Effector memory CD8-positive, alpha-beta T cell (primary cell): Measurements from ENCODE around the gene PREB.

ENCODE experiments used
- ATAC-seq: fragments of 150-1000 bp; cut with Tn5 transposase; replicated peaks from 2 replicates; pipeline ENCODE4 v1.10.0; 2021; ENCODE audit warnings: mild to moderate bottlenecking, moderate library complexity
- DNase-seq, 3 experiments: peaks; one replicate each; pipeline ENCODE4 v3.0.0; 2021
- H3K27ac Mint-ChIP-seq, 2 donors: one replicate each; pipeline ENCODE4 v1.8.0; 2022; ENCODE audit warnings: mild to moderate bottlenecking in 2 of 2, mixed read lengths in 2 of 2, moderate library complexity in 2 of 2
- H3K27me3 Mint-ChIP-seq, 2 donors: one replicate each; pipeline ENCODE4 v1.8.0; 2022; ENCODE audit warnings: mixed read lengths in 2 of 2
- H3K36me3 Mint-ChIP-seq: one replicate; pipeline ENCODE4 v1.8.0; 2022; ENCODE audit warnings: mild to moderate bottlenecking, moderate library complexity, mixed read lengths; ENCODE audit not compliant: insufficient read depth
- H3K4me1 Mint-ChIP-seq, 2 donors: one replicate each; pipeline ENCODE4 v1.8.0; 2022; ENCODE audit warnings: low read depth in 2 of 2, mixed read lengths in 2 of 2
- H3K4me3 Mint-ChIP-seq, 2 donors: one replicate each; pipeline ENCODE4 v1.8.0; 2022; ENCODE audit warnings: mild to moderate bottlenecking in 2 of 2, mixed read lengths in 2 of 2, moderate library complexity in 2 of 2
- H3K9me3 Mint-ChIP-seq, 2 donors: one replicate each; pipeline ENCODE4 v1.8.0; 2022; ENCODE audit warnings: mixed read lengths in 2 of 2

PREB gene

DNA sequence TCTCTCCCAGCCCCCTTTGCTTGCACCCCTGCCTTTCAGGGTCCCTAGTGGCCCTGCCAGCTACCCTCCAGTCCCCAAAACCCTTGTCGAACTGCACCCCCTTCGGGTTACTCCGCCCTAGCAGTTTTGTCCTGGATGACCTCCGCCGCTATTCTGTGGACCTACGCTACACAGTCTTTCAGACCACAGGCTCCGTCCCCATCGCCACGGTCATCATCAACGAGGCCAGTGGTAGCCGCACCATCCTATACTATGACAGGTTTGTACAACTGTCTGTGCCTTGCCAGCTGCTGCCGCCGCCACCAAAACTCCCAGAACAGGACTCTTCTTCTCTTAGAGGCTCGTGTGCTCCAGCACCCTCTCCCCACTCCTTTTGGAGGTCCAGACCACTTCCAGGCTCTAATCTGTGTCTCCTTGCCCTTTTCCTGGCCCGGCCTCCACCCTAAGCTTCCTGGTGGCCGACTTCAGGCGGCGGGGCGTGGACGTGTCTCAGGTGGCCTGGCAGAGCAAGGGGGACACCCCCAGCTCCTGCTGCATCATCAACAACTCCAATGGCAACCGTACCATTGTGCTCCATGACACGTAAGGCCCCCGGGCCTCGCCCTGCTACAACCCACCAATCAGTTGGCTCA lies 40.0 kb downstream of the PREB start:
- DNase-seq (no peak), ATAC-seq (no peak)
- no peaks in the 10 kb centered on the region for H3K27me3 Mint-ChIP-seq
- H3K4me3 Mint-ChIP-seq: no peak overlapping the region
- peaks cover 7 to 20% of the 10 kb centered on the region in 2 donors for H3K4me1 Mint-ChIP-seq
- no peaks in the 10 kb centered on the region for H3K9me3 Mint-ChIP-seq
- no peaks in the 10 kb centered on the region for H3K36me3 Mint-ChIP-seq
- H3K27ac Mint-ChIP-seq: no peak overlapping the region

DNA sequence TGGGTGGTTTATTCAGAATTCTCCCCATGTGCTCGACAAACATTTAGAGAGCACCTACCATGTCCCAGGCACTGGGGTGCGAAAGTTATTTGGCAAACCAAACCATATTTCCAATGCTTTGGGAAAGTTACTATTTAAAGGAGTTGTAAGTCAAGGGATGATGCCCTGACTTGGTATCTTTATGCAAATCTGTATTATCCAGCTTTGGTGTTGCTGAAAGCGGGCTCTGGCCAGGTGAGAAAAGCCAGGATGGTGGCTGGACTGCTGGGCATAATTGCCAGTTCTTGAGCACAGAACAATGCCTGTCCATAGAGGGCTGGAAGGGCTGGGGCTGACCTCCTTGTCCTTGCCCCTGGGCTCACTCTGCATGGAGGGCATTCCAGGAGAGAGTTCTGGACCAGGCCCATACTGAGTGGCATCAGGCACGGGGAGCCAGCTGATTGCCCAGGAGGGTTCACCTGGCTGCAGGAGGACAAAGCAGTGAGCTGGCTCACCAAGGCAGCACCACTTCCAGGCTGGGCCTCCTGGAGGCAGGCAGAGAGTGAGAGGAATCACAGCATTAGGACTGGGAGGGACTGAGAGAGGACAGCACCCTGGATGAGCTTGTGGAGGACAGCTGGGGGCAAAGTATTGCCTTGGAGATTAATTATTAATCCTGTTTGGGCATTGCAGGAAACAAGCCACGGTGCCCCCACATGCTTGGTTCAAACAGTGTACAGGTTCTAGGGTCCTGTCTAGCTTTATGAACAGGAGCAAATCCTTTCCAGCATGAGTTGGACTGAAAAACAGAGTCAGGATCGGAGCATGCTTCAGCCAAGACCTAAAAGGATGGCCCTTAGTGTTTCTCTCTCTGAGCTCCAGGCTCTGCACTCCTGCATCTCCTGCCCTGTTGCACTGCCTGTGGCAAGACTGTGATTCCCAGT lies 40.7 kb downstream of the PREB start:
- H3K36me3 Mint-ChIP-seq: no peaks in the 10 kb centered on the region
- no peak overlapping the region for H3K4me3 Mint-ChIP-seq
- H3K27ac Mint-ChIP-seq: no peak overlapping the region
- DNase-seq: no peak
- no peak for ATAC-seq
- H3K9me3 Mint-ChIP-seq: no peaks in the 10 kb centered on the region
- no peaks in the 10 kb centered on the region for H3K27me3 Mint-ChIP-seq
- peaks cover 7 to 15% of the 10 kb centered on the region in 2 donors for H3K4me1 Mint-ChIP-seq

DNA sequence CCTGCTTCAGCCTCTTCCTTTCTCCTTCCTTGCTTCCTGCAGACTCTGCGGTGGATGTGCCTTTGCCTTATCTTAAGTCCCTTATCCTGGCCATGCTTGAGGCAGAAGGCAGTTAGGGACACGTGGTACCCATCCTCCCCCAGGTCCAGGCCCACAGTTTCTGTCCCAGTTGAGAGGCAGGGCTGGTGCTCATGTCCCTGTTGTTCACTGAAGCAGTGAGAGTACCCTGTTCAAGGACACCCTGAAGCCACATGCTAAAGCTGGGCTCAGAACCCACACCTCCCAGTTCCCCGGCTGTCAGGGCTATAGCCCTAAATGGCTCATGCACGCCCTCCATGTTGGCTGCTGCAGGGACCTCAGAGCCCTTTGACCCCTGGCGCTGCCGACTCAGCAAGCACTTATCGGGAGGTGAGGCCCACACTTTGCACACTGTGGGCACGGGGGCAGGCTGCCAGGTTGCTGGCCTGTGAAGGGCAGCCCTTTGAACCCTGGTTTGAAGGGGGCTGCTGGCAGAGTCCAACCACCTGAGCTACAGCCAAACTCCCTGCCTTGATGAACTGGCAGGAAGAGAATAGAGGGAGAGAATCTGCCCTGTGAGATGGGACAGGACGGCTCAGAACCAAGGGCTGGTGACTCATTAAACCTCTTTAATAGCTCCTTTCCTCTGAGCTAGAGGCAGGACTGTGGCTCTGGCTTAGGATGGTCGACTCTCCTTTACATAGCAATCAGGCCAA lies 41.6 kb downstream of the PREB start:
- no peaks in the 10 kb centered on the region for H3K9me3 Mint-ChIP-seq
- peaks cover 7 to 14% of the 10 kb centered on the region in 2 donors for H3K4me1 Mint-ChIP-seq
- no peak overlapping the region for H3K27ac Mint-ChIP-seq
- ATAC-seq: no peak
- no peaks in the 10 kb centered on the region for H3K36me3 Mint-ChIP-seq
- no peaks in the 10 kb centered on the region for H3K27me3 Mint-ChIP-seq
- no peak for DNase-seq
- no peak overlapping the region for H3K4me3 Mint-ChIP-seq

DNA sequence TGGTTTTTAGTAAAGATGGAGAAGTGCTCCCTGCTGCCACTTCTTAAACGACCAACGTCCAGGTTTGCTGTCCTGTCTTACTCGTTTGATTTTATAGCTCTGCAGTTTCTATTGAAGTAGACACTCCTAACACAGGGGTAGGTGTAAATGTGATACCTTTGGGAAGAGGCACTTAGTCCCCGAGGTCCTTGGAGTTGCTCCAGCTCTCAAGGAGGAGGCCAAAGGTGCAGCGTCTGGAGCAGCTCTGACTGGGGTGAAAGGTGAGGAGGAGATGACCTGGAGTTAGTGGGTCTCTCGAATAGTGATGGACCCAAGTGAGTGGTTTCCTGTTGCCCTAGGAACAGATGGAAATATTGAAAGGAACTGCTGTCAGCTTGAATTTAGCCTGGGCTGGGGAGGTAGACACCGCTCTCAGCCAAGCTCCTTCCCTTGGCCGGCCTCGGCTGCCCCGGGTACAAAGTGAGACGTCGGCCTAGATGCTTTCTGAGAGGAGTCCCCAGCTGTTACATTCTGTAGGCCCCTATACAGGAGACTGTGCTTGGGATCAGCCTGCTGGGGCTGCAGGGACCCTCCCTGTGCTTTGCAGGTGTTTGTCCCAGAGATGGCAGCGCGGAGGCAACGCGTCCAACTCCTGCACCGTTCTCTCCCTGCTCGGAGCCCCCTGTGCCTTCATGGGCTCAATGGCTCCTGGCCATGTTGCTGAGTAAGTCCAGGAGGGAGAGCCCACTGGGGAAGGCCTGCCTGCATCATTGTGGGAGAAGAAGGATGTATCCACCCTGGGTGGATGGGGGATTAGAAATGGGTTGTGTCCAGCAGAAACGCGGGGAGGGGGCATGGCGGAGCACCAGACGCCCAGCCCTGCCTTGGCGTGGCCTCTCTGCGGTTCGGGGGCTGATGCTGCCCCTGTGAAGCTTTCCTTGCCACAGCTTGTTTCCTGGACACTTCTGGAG lies 42.4 kb downstream of the PREB start:
- H3K4me1 Mint-ChIP-seq: peaks cover 7 to 17% of the 10 kb centered on the region in 2 donors
- no peaks in the 10 kb centered on the region for H3K27me3 Mint-ChIP-seq
- no peak for DNase-seq
- no peak for ATAC-seq
- H3K4me3 Mint-ChIP-seq: no peak overlapping the region
- no peaks in the 10 kb centered on the region for H3K9me3 Mint-ChIP-seq
- no peaks in the 10 kb centered on the region for H3K36me3 Mint-ChIP-seq
- H3K27ac Mint-ChIP-seq: no peak overlapping the region

DNA sequence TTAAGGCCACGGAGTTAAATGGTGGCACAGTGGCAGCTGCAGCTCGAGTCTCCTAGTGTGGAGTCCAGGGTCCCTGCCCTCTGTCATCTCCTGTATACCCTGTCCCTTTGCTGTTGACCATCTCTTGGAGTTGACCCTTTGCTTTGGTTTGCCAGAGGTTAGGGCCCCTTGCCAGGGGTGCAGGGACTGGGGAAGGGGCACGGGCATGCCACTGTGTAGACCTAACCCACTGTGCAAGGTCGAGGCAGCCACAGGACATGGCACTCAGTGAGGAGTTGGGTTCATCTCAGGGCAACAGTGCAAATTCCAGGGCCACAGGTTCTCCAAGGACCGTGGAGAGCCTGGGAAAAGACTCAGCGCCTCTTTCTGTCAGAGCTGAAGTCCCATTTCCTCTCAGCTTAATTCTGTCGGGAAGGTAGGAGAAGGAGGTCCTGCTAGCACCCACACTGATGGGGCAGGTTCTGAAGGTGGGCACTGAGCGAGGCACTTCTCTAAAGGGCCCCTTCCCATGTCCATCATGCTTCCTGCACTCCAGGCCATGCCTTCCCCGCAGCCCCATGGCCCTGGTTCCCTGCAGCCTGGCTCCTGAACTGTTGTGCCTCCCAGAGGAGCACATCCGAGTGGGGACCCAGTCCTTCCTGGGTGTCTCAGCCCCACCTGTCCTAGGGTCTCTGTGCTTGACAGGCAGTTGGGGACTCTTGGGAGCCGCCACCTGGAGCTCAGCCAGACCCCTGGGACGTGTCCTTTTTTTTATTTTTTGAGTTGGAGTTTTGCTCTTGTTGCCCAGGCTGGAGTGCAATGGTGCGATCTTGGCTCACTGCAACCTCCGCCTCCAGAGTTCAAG lies 45.1 kb downstream of the PREB start:
- no peaks in the 10 kb centered on the region for H3K9me3 Mint-ChIP-seq
- H3K27me3 Mint-ChIP-seq: no peaks in the 10 kb centered on the region
- H3K4me3 Mint-ChIP-seq: no peak overlapping the region
- peaks cover 8 to 15% of the 10 kb centered on the region in 2 donors for H3K4me1 Mint-ChIP-seq
- H3K36me3 Mint-ChIP-seq: peaks cover 5% of the 10 kb centered on the region
- no peak overlapping the region for H3K27ac Mint-ChIP-seq
- no peak for ATAC-seq
- no peak for DNase-seq

DNA sequence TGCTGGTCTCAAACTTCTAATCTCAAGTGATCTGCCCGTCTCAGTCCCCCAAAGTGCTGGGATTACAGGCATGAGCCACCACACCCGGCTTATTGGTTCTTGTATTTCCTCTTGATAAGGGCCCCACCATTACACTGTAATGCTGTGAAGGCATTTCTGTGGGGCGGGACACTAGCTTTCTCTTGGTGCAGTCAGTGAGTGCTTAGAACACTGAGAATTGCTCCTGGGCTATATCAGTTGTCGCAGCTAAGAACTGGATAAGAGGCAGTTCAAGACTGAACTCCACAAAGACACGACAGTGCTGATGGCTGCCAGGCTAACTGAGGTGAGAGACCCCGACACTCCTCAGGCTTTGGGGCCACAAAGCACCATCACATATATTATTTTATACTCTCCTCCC lies 45.8 kb downstream of the PREB start:
- no peak for DNase-seq
- Mint-ChIP-seq H3K27ac (peak overlapping the region in 1 of 2 donors; percentile 46), H3K4me3 (no peak overlapping the region), H3K4me1 (peaks cover 8 to 15% of the 10 kb centered on the region in 2 donors), H3K9me3 (no peaks in the 10 kb centered on the region), H3K27me3 (no peaks in the 10 kb centered on the region), H3K36me3 (peaks cover 5% of the 10 kb centered on the region)
- ATAC-seq: no peak

DNA sequence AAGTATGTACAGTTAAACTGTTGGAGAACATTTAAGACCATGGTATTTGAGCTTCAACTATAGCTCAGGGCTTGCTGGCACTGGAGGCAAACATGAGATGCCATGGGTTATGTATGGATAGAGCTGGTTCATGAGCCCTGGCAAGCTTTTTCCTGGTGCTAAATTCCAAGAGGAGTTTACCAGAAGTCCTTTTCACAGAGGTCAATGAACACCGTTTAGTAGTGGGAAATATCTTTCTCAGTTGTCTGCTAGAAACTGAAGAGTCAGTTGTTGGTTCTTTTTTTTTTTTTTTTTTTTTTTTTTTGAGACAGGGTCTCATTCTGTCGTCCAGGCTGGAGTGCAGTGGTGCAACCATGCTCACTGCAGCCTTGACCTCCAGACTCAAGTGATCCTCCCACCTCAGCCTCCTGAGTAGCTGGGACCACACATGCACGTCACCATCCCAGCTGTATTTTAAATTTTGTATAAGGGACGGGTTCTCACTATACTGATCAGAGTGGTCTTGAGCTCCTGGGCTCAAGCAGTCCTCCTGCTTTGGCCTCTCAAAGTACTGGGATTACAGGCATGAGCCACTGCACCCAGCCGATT lies 46.5 kb downstream of the PREB start:
- H3K9me3 Mint-ChIP-seq: no peaks in the 10 kb centered on the region
- H3K4me3 Mint-ChIP-seq: peak overlapping the region in 1 of 2 donors; percentile 80
- H3K4me1 Mint-ChIP-seq: peaks cover 8 to 15% of the 10 kb centered on the region in 2 donors
- no peak for ATAC-seq
- DNase-seq: no peak
- no peaks in the 10 kb centered on the region for H3K27me3 Mint-ChIP-seq
- no peak overlapping the region for H3K27ac Mint-ChIP-seq
- peaks cover 5% of the 10 kb centered on the region for H3K36me3 Mint-ChIP-seq

DNA sequence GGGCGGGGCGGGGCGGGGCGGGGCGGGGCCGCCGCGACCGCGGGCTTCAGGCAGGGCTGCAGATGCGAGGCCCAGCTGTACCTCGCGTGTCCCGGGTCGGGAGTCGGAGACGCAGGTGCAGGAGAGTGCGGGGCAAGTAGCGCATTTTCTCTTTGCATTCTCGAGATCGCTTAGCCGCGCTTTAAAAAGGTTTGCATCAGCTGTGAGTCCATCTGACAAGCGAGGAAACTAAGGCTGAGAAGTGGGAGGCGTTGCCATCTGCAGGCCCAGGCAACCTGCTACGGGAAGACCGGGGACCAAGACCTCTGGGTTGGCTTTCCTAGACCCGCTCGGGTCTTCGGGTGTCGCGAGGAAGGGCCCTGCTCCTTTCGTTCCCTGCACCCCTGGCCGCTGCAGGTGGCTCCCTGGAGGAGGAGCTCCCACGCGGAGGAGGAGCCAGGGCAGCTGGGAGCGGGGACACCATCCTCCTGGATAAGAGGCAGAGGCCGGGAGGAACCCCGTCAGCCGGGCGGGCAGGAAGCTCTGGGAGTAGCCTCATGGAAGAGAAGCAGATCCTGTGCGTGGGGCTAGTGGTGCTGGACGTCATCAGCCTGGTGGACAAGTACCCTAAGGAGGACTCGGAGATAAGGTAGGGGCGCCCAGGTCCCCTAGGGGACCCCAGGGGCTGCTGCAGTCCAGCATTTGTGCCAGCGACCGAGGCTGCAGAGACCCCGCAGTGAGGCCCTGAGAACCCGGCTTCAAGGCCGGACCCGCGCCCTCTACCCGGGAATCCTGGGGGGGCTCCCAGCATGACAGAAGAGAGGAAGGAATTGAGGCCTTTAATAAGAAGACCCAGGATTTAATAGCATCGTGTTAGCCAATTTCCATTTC lies 47.5 kb downstream of the PREB start, which contains the start of gene KHK:
Gene KHK, plus strand, starts transcription at position 49 of the 870 bp plus-strand sequence. Its CDS starts 488 bp downstream, at position 537.
- peaks cover 5% of the 10 kb centered on the region for H3K36me3 Mint-ChIP-seq
- peak within 1 kb of the TSS; percentile 33 to 91 for H3K27ac Mint-ChIP-seq
- peak within 1 kb of the TSS; percentile 80 to 82 for H3K4me3 Mint-ChIP-seq
- H3K27me3 Mint-ChIP-seq: no peaks in the 10 kb centered on the region
- DNase-seq (no peak), ATAC-seq (no peak)
- no peaks in the 10 kb centered on the region for H3K9me3 Mint-ChIP-seq
- peaks cover 8 to 15% of the 10 kb centered on the region in 2 donors for H3K4me1 Mint-ChIP-seq

DNA sequence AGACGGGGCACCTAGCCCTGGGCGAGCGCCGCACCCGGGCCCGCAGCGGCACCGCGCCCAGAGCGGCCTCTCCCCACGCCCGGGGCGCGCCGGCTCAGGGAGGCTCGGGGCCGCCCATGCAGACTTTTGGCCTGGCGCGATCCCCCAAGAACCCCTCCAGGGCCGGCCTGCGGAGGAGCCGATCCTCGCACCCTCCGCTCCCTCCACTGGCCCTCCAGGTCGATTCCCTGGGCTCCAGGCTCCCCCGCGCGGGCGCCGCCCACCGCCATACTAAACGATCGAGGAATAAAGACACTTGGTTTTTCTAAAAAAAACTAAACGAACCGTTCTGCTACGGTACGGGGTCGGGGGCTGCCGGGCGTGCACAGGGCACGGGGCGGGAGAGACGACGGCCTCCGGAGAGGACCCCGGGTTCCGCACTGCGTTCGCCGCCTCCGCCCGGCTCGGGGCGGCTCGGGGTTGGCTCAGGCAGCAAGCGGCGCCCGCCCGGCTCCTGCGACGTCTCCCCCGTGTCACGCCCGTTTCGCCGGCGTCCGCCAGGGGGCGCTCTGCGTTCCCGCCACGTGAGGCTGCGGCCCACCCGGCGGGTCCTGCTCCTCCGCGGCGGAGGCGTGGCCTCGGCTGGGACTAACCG lies 48.2 kb downstream of the PREB start:
- Mint-ChIP-seq H3K4me1 (peaks cover 14 to 21% of the 10 kb centered on the region in 2 donors), H3K36me3 (peaks cover 7% of the 10 kb centered on the region), H3K4me3 (peak overlapping the region; percentile 80 to 82), H3K9me3 (no peaks in the 10 kb centered on the region), H3K27ac (peak overlapping the region in 1 of 2 donors; percentile 91), H3K27me3 (no peaks in the 10 kb centered on the region)
- ATAC-seq (peak; percentile 92), DNase-seq (peak; percentile 97 to 99 (median 99))

DNA sequence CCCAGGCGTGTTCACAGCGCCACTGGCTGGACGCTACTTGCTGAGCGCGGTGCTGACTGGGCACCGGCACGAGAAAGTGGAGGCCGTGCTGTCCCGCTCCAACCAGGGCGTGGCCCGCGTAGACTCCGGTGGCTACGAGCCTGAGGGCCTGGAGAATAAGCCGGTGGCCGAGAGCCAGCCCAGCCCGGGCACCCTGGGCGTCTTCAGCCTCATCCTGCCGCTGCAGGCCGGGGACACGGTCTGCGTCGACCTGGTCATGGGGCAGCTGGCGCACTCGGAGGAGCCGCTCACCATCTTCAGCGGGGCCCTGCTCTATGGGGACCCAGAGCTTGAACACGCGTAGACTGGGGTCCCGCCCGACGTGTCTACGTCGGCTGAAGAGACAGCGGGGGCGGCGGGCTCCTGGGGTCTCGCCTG lies 48.8 kb downstream of the PREB start:
- Mint-ChIP-seq H3K27ac (peak overlapping the region; percentile 33 to 91), H3K27me3 (no peaks in the 10 kb centered on the region), H3K36me3 (peaks cover 8% of the 10 kb centered on the region), H3K9me3 (no peaks in the 10 kb centered on the region), H3K4me3 (peak overlapping the region; percentile 80 to 82), H3K4me1 (peaks cover 19 to 26% of the 10 kb centered on the region in 2 donors)
- DNase-seq: no peak
- ATAC-seq: no peak
